ENCODE measurements around the gene PIGO. TPM values are rescaled to one million over a fixed set of nuclear protein-coding genes. Genes with fewer than 3 reads are reported as not detected.

The PIGO gene
- total and polyA plus RNA-seq, 3 experiments from 2014 or later, result 26.4 to 32.1 (median 31.7) TPM

DNA sequence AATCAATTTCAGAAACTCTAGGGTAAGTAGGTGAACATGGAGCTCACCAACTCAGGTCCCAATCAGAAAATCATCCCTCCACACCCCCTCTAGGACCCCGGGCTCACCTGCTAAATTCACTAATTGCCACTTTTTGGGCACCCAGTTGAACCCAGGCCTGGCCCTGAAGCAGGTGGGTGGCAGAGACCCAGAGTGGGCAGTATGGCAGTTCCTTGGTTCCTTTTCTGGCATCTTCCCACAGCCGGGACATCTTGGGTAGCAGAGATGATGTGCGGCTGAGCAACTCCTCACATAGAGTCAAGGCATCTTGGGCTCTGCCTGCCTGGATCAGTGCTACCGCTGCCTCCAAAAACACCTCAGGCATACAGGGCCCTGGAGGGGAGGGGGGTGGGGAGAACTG lies 21.0 kb downstream of the PIGO start:
- POLR2A ChIA-PET, result no interaction called here
- Mint-ChIP-seq H3K4me1 (peaks cover 33 to 53% (median 46%) of the 10 kb centered on the region in 3 donors), H3K27me3 (no peaks in the 10 kb centered on the region), H3K36me3 (peaks cover 0 to 35% (median 4%) of the 10 kb centered on the region in 3 donors), H3K4me3 (no peak overlapping the region), H3K9me3 (no peaks in the 10 kb centered on the region), H3K27ac (peak overlapping the region in 1 of 8 donors; percentile 59)
- Histone ChIP-seq H3K4me3 (ENCODE audit: low read length) (no peak overlapping the region), H3K4me1 (ENCODE audit: insufficient read depth, low read length) (peaks cover 21% of the 10 kb centered on the region), H3K27ac (ENCODE audit: low read depth, low read length) (no peak overlapping the region), H3K36me3 (ENCODE audit: insufficient read depth, low read length) (peaks cover 4% of the 10 kb centered on the region), H3K9me3 (ENCODE audit: low read length) (no peaks in the 10 kb centered on the region), H3K27me3 (ENCODE audit: insufficient read depth, low read length, poor library complexity, severe bottlenecking) (no peaks in the 10 kb centered on the region)
- CTCF ChIA-PET, result interaction anchor here (2.9 kb wide), 1 partner anchor 21 kb away, joined by 8 read pairs; the partner anchor contains the start of gene PIGO
- no peak for DNase-seq

DNA sequence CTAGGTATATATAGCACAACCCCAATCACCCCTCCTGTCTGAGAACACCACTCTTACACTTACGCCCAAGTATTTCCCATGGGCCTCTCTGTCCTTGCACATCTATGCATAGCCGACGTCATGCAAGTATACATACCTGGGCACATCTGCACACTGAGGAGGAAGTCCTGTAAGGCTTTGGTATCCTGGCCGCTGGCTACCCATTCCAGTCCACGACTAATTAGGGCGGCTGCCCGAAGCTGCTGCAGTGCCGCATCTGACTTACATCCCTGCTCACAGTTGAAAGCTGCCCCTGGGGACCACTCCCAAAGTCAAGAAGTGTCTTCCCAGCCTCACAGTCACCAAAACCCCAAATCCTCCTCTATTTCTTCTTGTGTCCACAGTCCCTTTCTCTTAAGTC lies 21.6 kb downstream of the PIGO start:
- H3K4me3 Mint-ChIP-seq, result peak overlapping the region in 2 of 7 donors; percentile 44 to 81
- H3K4me3 ChIP-seq (ENCODE audit: low read length), result no peak overlapping the region
- peaks cover 34 to 53% (median 46%) of the 10 kb centered on the region in 3 donors for H3K4me1 Mint-ChIP-seq
- no peak overlapping the region for H3K27ac ChIP-seq (ENCODE audit: low read depth, low read length)
- peaks cover 26% of the 10 kb centered on the region for H3K4me1 ChIP-seq (ENCODE audit: insufficient read depth, low read length)
- H3K27me3 Mint-ChIP-seq, result no peaks in the 10 kb centered on the region
- peak overlapping the region in 1 of 8 donors; percentile 59 for H3K27ac Mint-ChIP-seq
- no peaks in the 10 kb centered on the region for H3K27me3 ChIP-seq (ENCODE audit: insufficient read depth, low read length, poor library complexity, severe bottlenecking)
- peaks cover 0 to 39% (median 5%) of the 10 kb centered on the region in 3 donors for H3K36me3 Mint-ChIP-seq
- peaks cover 4% of the 10 kb centered on the region for H3K36me3 ChIP-seq (ENCODE audit: insufficient read depth, low read length)
- POLR2A ChIA-PET, result no interaction called here
- H3K9me3 Mint-ChIP-seq, result no peaks in the 10 kb centered on the region
- DNase-seq, result no peak
- CTCF ChIA-PET, result no interaction called here
- no peaks in the 10 kb centered on the region for H3K9me3 ChIP-seq (ENCODE audit: low read length)

DNA sequence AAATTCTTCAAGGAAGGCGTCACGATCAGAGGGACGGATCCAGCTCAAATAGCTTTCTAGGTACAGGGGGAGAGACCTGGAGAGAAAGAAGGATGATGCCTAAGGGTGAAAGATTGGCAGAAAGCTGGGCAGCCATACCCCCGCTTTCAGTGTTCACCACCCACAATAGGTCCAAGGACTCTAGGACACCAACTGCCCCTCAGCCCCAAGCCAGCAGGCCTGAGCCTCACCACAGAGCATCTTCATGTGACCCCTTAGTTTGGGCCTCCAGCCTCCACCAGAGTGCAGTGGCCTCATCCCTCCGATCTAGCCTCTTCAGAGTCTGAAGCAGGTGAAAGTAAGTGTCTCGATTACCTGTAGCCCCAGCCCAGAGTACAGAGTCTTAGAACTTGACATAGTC lies 22.2 kb downstream of the PIGO start:
- CTCF ChIA-PET, result no interaction called here
- H3K4me1 Mint-ChIP-seq, result peaks cover 40 to 55% (median 51%) of the 10 kb centered on the region in 3 donors
- no peaks in the 10 kb centered on the region for H3K9me3 ChIP-seq (ENCODE audit: low read length)
- peak overlapping the region in 1 of 7 donors; percentile 44 for H3K4me3 Mint-ChIP-seq
- H3K9me3 Mint-ChIP-seq, result no peaks in the 10 kb centered on the region
- no peak overlapping the region for H3K4me3 ChIP-seq (ENCODE audit: low read length)
- no peaks in the 10 kb centered on the region for H3K27me3 ChIP-seq (ENCODE audit: insufficient read depth, low read length, poor library complexity, severe bottlenecking)
- peak overlapping the region in 3 of 8 donors; percentile 23 to 59 (median 24) for H3K27ac Mint-ChIP-seq
- no peaks in the 10 kb centered on the region for H3K27me3 Mint-ChIP-seq
- H3K4me1 ChIP-seq (ENCODE audit: insufficient read depth, low read length), result peaks cover 31% of the 10 kb centered on the region
- peaks cover 0 to 39% (median 5%) of the 10 kb centered on the region in 3 donors for H3K36me3 Mint-ChIP-seq
- DNase-seq, result no peak
- no peak overlapping the region for H3K27ac ChIP-seq (ENCODE audit: low read depth, low read length)
- POLR2A ChIA-PET, result no interaction called here
- H3K36me3 ChIP-seq (ENCODE audit: insufficient read depth, low read length), result peaks cover 4% of the 10 kb centered on the region

DNA sequence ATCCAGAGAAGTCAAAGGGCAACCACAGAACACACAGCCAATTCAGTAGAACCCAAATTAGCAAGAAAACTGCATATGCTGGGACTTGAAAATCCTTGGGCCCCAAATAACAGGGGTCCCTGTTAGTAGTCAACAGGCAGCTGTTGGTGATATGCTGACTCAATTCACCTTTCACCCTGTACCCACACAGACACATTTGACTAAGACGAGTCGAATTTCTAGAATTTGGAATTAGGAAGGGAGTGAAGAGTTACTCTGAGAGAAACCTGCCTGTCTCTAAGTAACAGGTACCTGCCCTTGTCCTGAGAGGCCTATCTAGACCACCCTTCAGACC lies 23.1 kb downstream of the PIGO start:
- H3K4me3 ChIP-seq (ENCODE audit: low read length), result peak overlapping the region; percentile 50

DNA sequence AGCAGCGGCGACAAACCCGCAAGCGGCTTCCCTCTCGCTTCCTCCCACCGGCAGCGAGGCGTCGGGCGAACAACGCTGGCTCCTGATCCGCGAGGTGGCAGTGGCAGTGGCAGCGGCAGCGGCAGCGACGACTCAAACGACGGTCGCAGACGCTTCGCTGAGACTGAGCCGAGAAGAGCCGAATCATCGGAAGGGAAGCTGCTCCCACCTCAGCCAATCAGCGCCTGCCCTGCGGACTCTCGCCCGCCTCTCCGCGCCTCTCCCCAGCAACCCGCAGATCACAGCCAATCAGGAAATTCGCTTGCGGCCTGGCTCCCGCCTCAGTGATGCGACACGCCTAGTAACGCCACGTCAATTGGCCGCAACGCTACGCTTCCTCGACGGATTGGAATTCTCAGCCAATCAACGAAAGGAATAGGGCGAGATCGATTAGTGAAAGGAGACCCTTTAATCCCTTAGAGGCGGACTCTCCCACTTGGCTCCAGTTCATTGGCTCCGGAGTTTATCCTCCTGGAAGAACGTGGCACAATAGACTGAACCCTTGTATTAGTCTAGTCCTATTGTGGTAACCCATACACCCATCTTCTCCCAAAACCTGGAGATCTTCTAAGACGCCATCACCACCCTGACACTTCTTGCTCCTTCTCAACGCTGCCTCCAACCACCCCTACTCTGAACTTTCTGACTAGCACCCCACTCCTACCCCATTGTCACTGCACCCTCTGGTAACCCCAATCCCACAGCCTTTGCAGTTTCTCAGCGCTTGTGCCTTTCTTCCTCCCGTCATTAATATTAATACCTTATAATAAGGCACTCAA lies 23.7 kb downstream of the PIGO start, which contains the start of gene VCP:
TSS of gene VCP (minus strand) at position 165 of the 818 bp plus-strand sequence. CDS start 272 bp downstream, outside the sequence.
- H3K9me3 Mint-ChIP-seq, result no peaks in the 10 kb centered on the region
- Histone ChIP-seq H3K4me1 (ENCODE audit: insufficient read depth, low read length) (peaks cover 37% of the 10 kb centered on the region), H3K27me3 (ENCODE audit: insufficient read depth, low read length, poor library complexity, severe bottlenecking) (no peaks in the 10 kb centered on the region), H3K36me3 (ENCODE audit: insufficient read depth, low read length) (peaks cover 14% of the 10 kb centered on the region), H3K27ac (ENCODE audit: low read depth, low read length) (peak within 1 kb of the TSS; percentile 93), H3K4me3 (ENCODE audit: low read length) (peak within 1 kb of the TSS; percentile 82), H3K9me3 (ENCODE audit: low read length) (no peaks in the 10 kb centered on the region)
- no peaks in the 10 kb centered on the region for H3K27me3 Mint-ChIP-seq
- DNase-seq, result peak; percentile 95 to 99 (median 98)
- H3K27ac Mint-ChIP-seq, result peak within 1 kb of the TSS; percentile 85 to 99 (median 96)
- peaks cover 43 to 55% (median 51%) of the 10 kb centered on the region in 3 donors for H3K4me1 Mint-ChIP-seq
- peaks cover 0 to 54% (median 9%) of the 10 kb centered on the region in 3 donors for H3K36me3 Mint-ChIP-seq
- peak within 1 kb of the TSS; percentile 85 to 95 (median 90) for H3K4me3 Mint-ChIP-seq
- CTCF ChIA-PET, result interaction anchor here (0.7 to 2.7 kb wide), 7 partner anchors 8 to 44 kb away, joined by 4 to 16 read pairs (median 8); partner anchors contain the start of genes ATOSB, FANCG and PIGO
- POLR2A ChIA-PET, result interaction anchor here (0.6 to 1.8 kb wide), 12 partner anchors 8 to 676 kb away, joined by 3 to 11 read pairs (median 6); partner anchors contain the start of genes ATOSB, CREB3, DNAJB5 and PIGO

More for the DNA sequence above, 23.1 kb downstream of the PIGO start:
- peaks cover 31% of the 10 kb centered on the region for H3K4me1 ChIP-seq (ENCODE audit: insufficient read depth, low read length)
- peaks cover 9% of the 10 kb centered on the region for H3K36me3 ChIP-seq (ENCODE audit: insufficient read depth, low read length)
- ChIA-PET CTCF (interaction anchor here (2.7 kb wide), 1 partner anchor 24 kb away, joined by 16 read pairs; the partner anchor contains the start of gene PIGO), POLR2A (no interaction called here)
- Mint-ChIP-seq H3K27me3 (no peaks in the 10 kb centered on the region), H3K27ac (peak overlapping the region; percentile 85 to 99 (median 96)), H3K36me3 (peaks cover 0 to 48% (median 5%) of the 10 kb centered on the region in 3 donors), H3K4me3 (peak overlapping the region; percentile 85 to 95 (median 90)), H3K9me3 (no peaks in the 10 kb centered on the region), H3K4me1 (peaks cover 40 to 55% (median 51%) of the 10 kb centered on the region in 3 donors)
- H3K9me3 ChIP-seq (ENCODE audit: low read length), result no peaks in the 10 kb centered on the region
- H3K27ac ChIP-seq (ENCODE audit: low read depth, low read length), result peak overlapping the region; percentile 93
- no peak for DNase-seq
- H3K27me3 ChIP-seq (ENCODE audit: insufficient read depth, low read length, poor library complexity, severe bottlenecking), result no peaks in the 10 kb centered on the region

DNA sequence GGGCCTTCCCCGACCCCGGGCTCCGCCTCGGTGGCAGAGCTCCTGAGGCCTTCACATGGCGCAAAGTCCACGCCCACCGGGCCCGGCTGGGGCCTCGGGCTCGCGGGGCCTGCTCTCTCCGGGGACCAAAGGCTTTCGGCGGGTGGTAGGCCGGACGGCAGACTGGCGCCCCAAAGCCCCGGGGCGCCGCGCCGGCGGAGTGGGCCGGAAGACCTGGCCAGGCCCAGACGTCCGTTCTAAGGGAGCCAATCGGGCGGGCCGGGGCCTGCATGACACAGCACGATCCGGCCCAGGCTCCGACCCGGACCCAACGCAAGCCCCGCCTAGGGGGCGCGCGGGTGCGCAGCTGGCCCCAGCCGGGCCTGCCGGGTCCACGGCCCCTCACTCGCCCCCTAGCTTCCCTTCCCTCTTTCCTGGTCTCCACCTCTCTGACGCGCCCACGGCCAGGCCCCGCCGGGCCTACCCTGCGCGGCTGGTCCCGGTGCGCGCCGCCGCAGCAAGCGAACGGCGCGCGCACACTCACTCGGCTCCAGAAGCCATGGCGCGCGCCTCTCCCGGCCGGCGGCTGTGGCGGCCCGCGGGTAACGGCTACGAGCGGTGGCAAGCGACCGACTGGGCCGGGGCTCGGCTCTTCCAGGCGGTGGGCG lies 24.5 kb downstream of the PIGO start:
- DNase-seq, result peak; percentile 67 to 82 (median 76)
- ChIA-PET POLR2A (interaction anchor here (0.6 to 2.1 kb wide), 15 partner anchors 8 to 677 kb away, joined by 3 to 31 read pairs (median 6); partner anchors contain the start of genes ATOSB, CREB3, DNAJB5 and FANCG), CTCF (interaction anchor here (0.7 to 2.7 kb wide), 12 partner anchors 8 to 172 kb away, joined by 3 to 16 read pairs (median 5); partner anchors contain the start of genes ATOSB, FANCG and PIGO)
- no peaks in the 10 kb centered on the region for H3K27me3 ChIP-seq (ENCODE audit: insufficient read depth, low read length, poor library complexity, severe bottlenecking)
- peaks cover 21% of the 10 kb centered on the region for H3K36me3 ChIP-seq (ENCODE audit: insufficient read depth, low read length)
- peaks cover 50 to 58% (median 57%) of the 10 kb centered on the region in 3 donors for H3K4me1 Mint-ChIP-seq
- H3K4me1 ChIP-seq (ENCODE audit: insufficient read depth, low read length), result peaks cover 39% of the 10 kb centered on the region
- peak overlapping the region; percentile 85 to 95 (median 90) for H3K4me3 Mint-ChIP-seq
- no peaks in the 10 kb centered on the region for H3K9me3 ChIP-seq (ENCODE audit: low read length)
- H3K27me3 Mint-ChIP-seq, result no peaks in the 10 kb centered on the region
- H3K9me3 Mint-ChIP-seq, result no peaks in the 10 kb centered on the region
- H3K27ac Mint-ChIP-seq, result peak overlapping the region; percentile 85 to 99 (median 96)
- peaks cover 4 to 61% (median 15%) of the 10 kb centered on the region in 3 donors for H3K36me3 Mint-ChIP-seq
- peak overlapping the region; percentile 82 for H3K4me3 ChIP-seq (ENCODE audit: low read length)
- H3K27ac ChIP-seq (ENCODE audit: low read depth, low read length), result peak overlapping the region; percentile 93

DNA sequence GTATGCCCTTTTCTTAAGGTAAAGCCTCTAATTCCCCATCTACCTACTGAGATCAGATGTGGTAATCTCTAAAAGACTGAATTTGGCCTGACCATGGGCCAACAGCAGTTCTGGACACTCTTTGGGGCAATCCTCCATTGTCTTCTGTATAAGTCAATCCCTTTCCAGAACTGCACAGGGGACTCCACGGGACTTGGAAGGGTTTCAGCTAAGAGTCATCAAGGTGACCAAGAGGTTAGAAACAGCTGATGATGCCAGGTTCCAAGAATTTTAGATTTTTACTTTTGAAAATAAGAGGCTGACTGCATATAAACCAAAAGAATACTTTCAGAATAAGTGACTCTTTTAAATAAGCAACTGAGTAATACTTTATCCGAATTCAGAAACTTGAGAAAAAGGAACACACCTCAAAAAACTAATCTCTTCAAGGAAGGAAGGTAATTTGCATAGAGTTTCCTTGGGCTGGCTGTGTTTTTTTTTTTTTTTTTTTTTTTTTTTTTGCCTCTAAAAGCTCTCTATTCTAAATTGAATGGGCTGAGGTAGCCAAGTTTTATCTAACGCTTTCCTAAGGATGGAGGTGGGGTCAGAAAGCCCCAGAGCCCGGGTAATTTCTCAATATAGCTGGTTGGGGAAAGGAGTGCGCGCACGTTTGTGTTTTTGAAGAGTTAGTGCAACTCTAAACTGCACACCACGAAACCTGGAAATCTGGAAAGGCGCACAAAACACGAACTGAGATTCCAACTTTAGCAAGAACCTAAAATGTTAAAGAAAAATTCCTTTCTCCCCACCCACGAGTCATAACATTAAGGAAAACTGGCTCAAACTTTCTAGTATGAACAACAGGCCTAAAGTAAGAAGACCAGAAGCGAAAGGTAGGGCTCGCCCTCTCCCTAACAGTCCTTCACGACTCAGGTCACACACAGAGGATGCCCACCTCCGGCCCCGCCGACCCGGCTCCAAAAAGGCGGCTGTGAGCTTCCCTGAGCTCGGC lies 25.3 kb downstream of the PIGO start:
- Histone ChIP-seq H3K9me3 (ENCODE audit: low read length) (no peaks in the 10 kb centered on the region), H3K36me3 (ENCODE audit: insufficient read depth, low read length) (peaks cover 22% of the 10 kb centered on the region), H3K27ac (ENCODE audit: low read depth, low read length) (peak overlapping the region; percentile 93), H3K4me1 (ENCODE audit: insufficient read depth, low read length) (peaks cover 39% of the 10 kb centered on the region), H3K4me3 (ENCODE audit: low read length) (peak overlapping the region; percentile 82), H3K27me3 (ENCODE audit: insufficient read depth, low read length, poor library complexity, severe bottlenecking) (no peaks in the 10 kb centered on the region)
- peak overlapping the region; percentile 85 to 95 (median 90) for H3K4me3 Mint-ChIP-seq
- POLR2A ChIA-PET, result interaction anchor here (0.6 to 2.1 kb wide), 10 partner anchors 9 to 86 kb away, joined by 3 to 31 read pairs (median 6); partner anchors contain the start of genes ATOSB, DNAJB5 and FANCG
- CTCF ChIA-PET, result interaction anchor here (1.0 to 2.7 kb wide), 10 partner anchors 9 to 172 kb away, joined by 3 to 16 read pairs (median 6); partner anchors contain the start of genes ATOSB, FANCG and PIGO
- no peak for DNase-seq
- no peaks in the 10 kb centered on the region for H3K27me3 Mint-ChIP-seq
- peaks cover 9 to 64% (median 19%) of the 10 kb centered on the region in 3 donors for H3K36me3 Mint-ChIP-seq
- H3K4me1 Mint-ChIP-seq, result peaks cover 55 to 63% (median 61%) of the 10 kb centered on the region in 3 donors
- H3K9me3 Mint-ChIP-seq, result no peaks in the 10 kb centered on the region
- H3K27ac Mint-ChIP-seq, result peak overlapping the region; percentile 85 to 98 (median 96)
